Panc1 (cell line): Measurements from ENCODE around the gene ETF1. TPM values are rescaled to one million over a fixed set of nuclear protein-coding genes. Genes with fewer than 3 reads are reported as not detected.

ENCODE experiments used
- ATAC-seq: fragments of 200-7000 bp; cut with Tn5 transposase; 2 replicates; pipeline ENCODE4 v1.9.1; 2020; ENCODE audit warnings: mild to moderate bottlenecking, moderate library complexity
- BruUV-seq: library from RNA; stranded (reverse); fragments of 400-500 nt; replicated peaks from 2 replicates; lab custom pipeline; 2021; lab: Mats Ljungman, UMichigan
- CTCF ChIA-PET: fragments of 300-600 bp; sonication (Branson Sonifier 250); formaldehyde crosslinking; loops from one replicate; lab custom pipeline; 2022; ENCODE audit warnings: antibody characterized with exemption; lab: Charles Lee
- POLR2A ChIA-PET: fragments of 300-600 bp; sonication (Branson Sonifier 250); formaldehyde crosslinking; loops from one replicate; lab custom pipeline; 2022; ENCODE audit warnings: antibody characterized with exemption; lab: Charles Lee
- DNase-seq: peaks from one replicate; pipeline ENCODE4 v3.0.0-alpha.2; 2010; ENCODE audit warnings: low read depth, low spot score
- H3K27ac ChIP-seq: 2 replicates; pipeline ENCODE4 v1.5.1; 2011; ENCODE audit warnings: mild to moderate bottlenecking, low read length, inconsistent platforms
- H3K27me3 ChIP-seq: fragments of 200-500 bp; sonication (Bioruptor generic); 2 replicates; pipeline ENCODE4 v1.6.0; 2014; ENCODE audit warnings: low read length, inconsistent platforms; ENCODE audit not compliant: control insufficient read depth, insufficient read depth
- H3K36me3 ChIP-seq: fragments of 200-500 bp; sonication (Bioruptor generic); 2 replicates; pipeline ENCODE4 v1.5.1; 2014; ENCODE audit warnings: inconsistent platforms, mild to moderate bottlenecking, low read length, moderate library complexity; ENCODE audit not compliant: control insufficient read depth, insufficient read depth
- H3K4me1 ChIP-seq: 2 replicates; pipeline ENCODE4 v1.5.1; 2011; ENCODE audit warnings: inconsistent platforms, mild to moderate bottlenecking, low read length, moderate library complexity; ENCODE audit not compliant: control insufficient read depth, insufficient read depth
- H3K4me3 ChIP-seq, 2 experiments: 2 replicates each; pipeline ENCODE4 v1.5.1; 2011 to 2012; ENCODE audit warnings: low read depth in 2 of 2, low read length in 2 of 2, mild to moderate bottlenecking in 2 of 2, inconsistent platforms in 1 of 2, moderate library complexity in 1 of 2
- H3K9me3 ChIP-seq: fragments of 200-500 bp; sonication (Bioruptor generic); 2 replicates; pipeline ENCODE4 v1.5.1; 2014; ENCODE audit warnings: low read depth, mild to moderate bottlenecking, inconsistent platforms, low read length, moderate library complexity; ENCODE audit not compliant: control insufficient read depth, insufficient read depth
- POLR2AphosphoS5 ChIP-seq: IDR thresholded peaks from 2 replicates; pipeline ENCODE4 v1.6.1; 2012; ENCODE audit warnings: mild to moderate bottlenecking, low read depth, low read length, moderate library complexity
- SIN3A ChIP-seq: IDR thresholded peaks from 2 replicates; pipeline ENCODE4 v1.6.1; 2012; ENCODE audit warnings: low read depth, mild to moderate bottlenecking, low read length, moderate library complexity, borderline replicate concordance; ENCODE audit not compliant: insufficient read depth
- TCF7L2 ChIP-seq: IDR thresholded peaks from 2 replicates; pipeline ENCODE4 v1.6.1; 2011; ENCODE audit warnings: mild to moderate bottlenecking, low read depth, low read length, inconsistent platforms
- in situ Hi-C: cut with HindIII; loops from 2 replicates; pipeline ENCODE4 v1.10.0; 2016; ENCODE audit warnings: low sequenced_read_pairs, low pct_unique_long_range_greater_than_20kb
- intact Hi-C: fragments of 100-400 bp; cut with micrococcal nuclease; formaldehyde crosslinking; loops from one replicate; pipeline ENCODE4 v1.10.0; 2022; ENCODE audit not compliant: unreplicated experiment
- total RNA-seq: library from RNA; stranded (reverse); gene quantifications from one replicate; pipeline ENCODE4 v1.2.1, GENCODE V29; 2021; ENCODE audit not compliant: unreplicated experiment
- TF ChIP-seq, protein P1 (sequence below): fragments of 450-650 bp; IDR thresholded peaks from 2 replicates; pipeline ENCODE4 v1.5.1; 2017; ENCODE audit warnings: mild to moderate bottlenecking
- TF ChIP-seq, protein P2 (sequence below), 2 experiments: IDR thresholded peaks; 2 replicates each; pipeline ENCODE4 v1.6.1; 2011 to 2012; ENCODE audit warnings: low read depth in 2 of 2, control low read depth in 1 of 2, low read length in 1 of 2, mild to moderate bottlenecking in 1 of 2, moderate library complexity in 1 of 2; ENCODE audit not compliant: insufficient read depth in 1 of 2

The ETF1 gene
- total RNA-seq, 1 experiment from 2014 or later = 168 TPM

- Histone ChIP-seq H3K36me3 (no peaks in the 10 kb centered on the region), H3K4me3 (peak overlapping the region in 1 of 2 experiments; percentile 80; a peak in 2 of 4 replicates), H3K9me3 (no peaks in the 10 kb centered on the region), H3K27me3 (no peaks in the 10 kb centered on the region), H3K27ac (no peak overlapping the region), H3K4me1 (peaks cover 5% of the 10 kb centered on the region; the same call in 1 of the 2 replicates)
- BruUV-seq = no TSS peak
- in situ Hi-C loops = no loop called here
- DNase-seq = no peak
- intact Hi-C loops = no loop called here
- no peak for ATAC-seq
- TF ChIP-seq, protein P1, sequence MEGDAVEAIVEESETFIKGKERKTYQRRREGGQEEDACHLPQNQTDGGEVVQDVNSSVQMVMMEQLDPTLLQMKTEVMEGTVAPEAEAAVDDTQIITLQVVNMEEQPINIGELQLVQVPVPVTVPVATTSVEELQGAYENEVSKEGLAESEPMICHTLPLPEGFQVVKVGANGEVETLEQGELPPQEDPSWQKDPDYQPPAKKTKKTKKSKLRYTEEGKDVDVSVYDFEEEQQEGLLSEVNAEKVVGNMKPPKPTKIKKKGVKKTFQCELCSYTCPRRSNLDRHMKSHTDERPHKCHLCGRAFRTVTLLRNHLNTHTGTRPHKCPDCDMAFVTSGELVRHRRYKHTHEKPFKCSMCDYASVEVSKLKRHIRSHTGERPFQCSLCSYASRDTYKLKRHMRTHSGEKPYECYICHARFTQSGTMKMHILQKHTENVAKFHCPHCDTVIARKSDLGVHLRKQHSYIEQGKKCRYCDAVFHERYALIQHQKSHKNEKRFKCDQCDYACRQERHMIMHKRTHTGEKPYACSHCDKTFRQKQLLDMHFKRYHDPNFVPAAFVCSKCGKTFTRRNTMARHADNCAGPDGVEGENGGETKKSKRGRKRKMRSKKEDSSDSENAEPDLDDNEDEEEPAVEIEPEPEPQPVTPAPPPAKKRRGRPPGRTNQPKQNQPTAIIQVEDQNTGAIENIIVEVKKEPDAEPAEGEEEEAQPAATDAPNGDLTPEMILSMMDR = no peak
- TF ChIP-seq, protein P2, sequence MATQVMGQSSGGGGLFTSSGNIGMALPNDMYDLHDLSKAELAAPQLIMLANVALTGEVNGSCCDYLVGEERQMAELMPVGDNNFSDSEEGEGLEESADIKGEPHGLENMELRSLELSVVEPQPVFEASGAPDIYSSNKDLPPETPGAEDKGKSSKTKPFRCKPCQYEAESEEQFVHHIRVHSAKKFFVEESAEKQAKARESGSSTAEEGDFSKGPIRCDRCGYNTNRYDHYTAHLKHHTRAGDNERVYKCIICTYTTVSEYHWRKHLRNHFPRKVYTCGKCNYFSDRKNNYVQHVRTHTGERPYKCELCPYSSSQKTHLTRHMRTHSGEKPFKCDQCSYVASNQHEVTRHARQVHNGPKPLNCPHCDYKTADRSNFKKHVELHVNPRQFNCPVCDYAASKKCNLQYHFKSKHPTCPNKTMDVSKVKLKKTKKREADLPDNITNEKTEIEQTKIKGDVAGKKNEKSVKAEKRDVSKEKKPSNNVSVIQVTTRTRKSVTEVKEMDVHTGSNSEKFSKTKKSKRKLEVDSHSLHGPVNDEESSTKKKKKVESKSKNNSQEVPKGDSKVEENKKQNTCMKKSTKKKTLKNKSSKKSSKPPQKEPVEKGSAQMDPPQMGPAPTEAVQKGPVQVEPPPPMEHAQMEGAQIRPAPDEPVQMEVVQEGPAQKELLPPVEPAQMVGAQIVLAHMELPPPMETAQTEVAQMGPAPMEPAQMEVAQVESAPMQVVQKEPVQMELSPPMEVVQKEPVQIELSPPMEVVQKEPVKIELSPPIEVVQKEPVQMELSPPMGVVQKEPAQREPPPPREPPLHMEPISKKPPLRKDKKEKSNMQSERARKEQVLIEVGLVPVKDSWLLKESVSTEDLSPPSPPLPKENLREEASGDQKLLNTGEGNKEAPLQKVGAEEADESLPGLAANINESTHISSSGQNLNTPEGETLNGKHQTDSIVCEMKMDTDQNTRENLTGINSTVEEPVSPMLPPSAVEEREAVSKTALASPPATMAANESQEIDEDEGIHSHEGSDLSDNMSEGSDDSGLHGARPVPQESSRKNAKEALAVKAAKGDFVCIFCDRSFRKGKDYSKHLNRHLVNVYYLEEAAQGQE (IDR thresholded peaks at IDR 0.05; ENCODE audit: insufficient read depth in 1 of 2, low read depth in 2 of 2, low read length in 1 of 2) = no peak
- TF ChIP-seq POLR2AphosphoS5 = no peak
- TF ChIP-seq SIN3A = no peak
- no peak for TF ChIP-seq TCF7L2
- CTCF ChIA-PET = no interaction called here
- POLR2A ChIA-PET = interaction anchor here (0.6 kb wide), 1 partner anchor 1122 kb away, joined by 3 read pairs; no protein-coding TSS in a partner anchor
Observed at GRCh38 chr5:138466900-138467710, 75.9 kb downstream of the ETF1 start.

DNA sequence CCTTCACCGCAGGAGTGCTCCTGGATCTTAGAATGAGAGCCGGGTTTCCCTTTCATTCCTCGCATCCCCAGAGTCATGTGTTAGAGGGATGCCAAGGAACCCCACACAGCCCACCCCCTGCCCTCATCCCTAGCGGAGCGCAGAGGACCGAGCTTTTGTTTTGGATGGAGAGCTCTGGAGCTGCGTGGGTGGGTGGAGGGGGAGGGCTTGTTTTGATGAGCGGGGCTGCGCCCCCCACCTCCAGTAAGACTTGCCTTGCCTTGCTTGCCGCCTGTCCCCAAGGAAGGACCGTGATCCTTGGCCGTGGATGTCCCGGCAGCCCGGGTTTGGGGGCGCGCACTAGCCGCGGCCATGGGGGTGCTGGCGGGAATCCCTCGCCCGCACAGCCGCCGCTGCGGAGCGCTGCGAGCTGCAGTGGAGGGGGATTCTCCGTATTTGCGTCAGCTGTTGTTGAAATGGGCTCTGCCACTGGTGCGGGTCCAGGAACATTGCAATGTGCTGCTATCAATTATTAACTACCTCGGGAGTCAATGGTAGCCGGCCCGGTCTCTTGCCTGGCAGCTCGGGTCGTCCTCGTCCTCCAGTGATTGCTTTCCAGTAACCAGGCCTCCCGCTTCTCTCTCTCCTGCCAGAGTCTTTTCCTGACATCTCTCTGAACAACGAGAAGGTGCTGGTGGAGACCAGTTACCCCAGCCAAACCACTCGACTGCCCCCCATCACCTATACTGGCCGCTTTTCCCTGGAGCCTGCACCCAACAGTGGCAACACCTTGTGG is 76.7 kb downstream of the ETF1 start:
- no peak for ATAC-seq
- ChIA-PET CTCF (interaction anchor here (0.6 kb wide), 1 partner anchor 223 kb away, joined by 11 read pairs; no protein-coding TSS in a partner anchor), POLR2A (interaction anchor here (0.6 kb wide), 2 partner anchors 10 to 515 kb away, joined by 3 to 13 read pairs; no protein-coding TSS in a partner anchor)
- Histone ChIP-seq H3K27ac (no peak overlapping the region), H3K4me1 (peaks cover 5% of the 10 kb centered on the region; the same call in 1 of the 2 replicates), H3K36me3 (no peaks in the 10 kb centered on the region), H3K9me3 (no peaks in the 10 kb centered on the region), H3K4me3 (peak overlapping the region; percentile 80 to 81), H3K27me3 (no peaks in the 10 kb centered on the region)
- BruUV-seq = no TSS peak
- intact Hi-C loops = no loop called here
- in situ Hi-C loops = no loop called here
- TF ChIP-seq, protein P2 (IDR thresholded peaks at IDR 0.05; ENCODE audit: insufficient read depth in 1 of 2, low read depth in 2 of 2, low read length in 1 of 2) = no peak
- TF ChIP-seq TCF7L2 (no peak), SIN3A (no peak), POLR2AphosphoS5 (no peak)
- TF ChIP-seq, protein P1 = no peak
- no peak for DNase-seq
